GM18505 (cell line): ENCODE measurements around the gene RENBP.
A peak's percentile ranks its signal among the peaks of the same experiment; 100 is the strongest.

Experiments used
- ATAC-seq: cut with Tn5 transposase; IDR thresholded peaks from one replicate; pipeline ENCODE4 v1.9.1; 2021; ENCODE audit not compliant: unreplicated experiment
- POLR2A ChIP-seq: IDR thresholded peaks from 4 replicates; pipeline ENCODE4 v1.6.1; 2011; ENCODE audit warnings: borderline replicate concordance; ENCODE audit not compliant: insufficient read depth, insufficient read length; ENCODE audit errors: extremely low read depth

The RENBP gene

GRCh38 chrX:153931151-153931550, 13.3 kb downstream of the RENBP start:
- TF ChIP-seq POLR2A = no peak
- ATAC-seq = no peak

GRCh38 chrX:153930011-153930910, 14.2 kb downstream of the RENBP start:
- no peak for TF ChIP-seq POLR2A
- ATAC-seq = no peak

GRCh38 chrX:153929576-153929975, 14.9 kb downstream of the RENBP start:
- ATAC-seq = no peak
- TF ChIP-seq POLR2A = no peak

- TF ChIP-seq POLR2A = no peak
- ATAC-seq = no peak
Measured at GRCh38 chrX:153928846-153929245, 15.6 kb downstream of the RENBP start.

- peak; percentile 81 for ATAC-seq
- TF ChIP-seq POLR2A = peak; percentile 68
Measured at GRCh38 chrX:153927922-153928760, 16.3 kb downstream of the RENBP start.

GRCh38 chrX:153927672-153927921, 16.8 kb downstream of the RENBP start:
- ATAC-seq = no peak
- no peak for TF ChIP-seq POLR2A

GRCh38 chrX:153926858-153927671, 17.4 kb downstream of the RENBP start:
- no peak for TF ChIP-seq POLR2A
- peak; percentile 34 for ATAC-seq

- peak; percentile 63 for TF ChIP-seq POLR2A
- ATAC-seq = no peak
Measured at GRCh38 chrX:153926552-153926857, 17.9 kb downstream of the RENBP start.

GRCh38 chrX:153925739-153926551, 18.5 kb downstream of the RENBP start, which contains the start of gene ARHGAP4:
TSS of gene ARHGAP4 (minus strand) at chrX:153926264. CDS start at chrX:153926202, 62 bp downstream.
- peak; percentile 15 for TF ChIP-seq POLR2A
- ATAC-seq = no peak

GRCh38 chrX:153925387-153925738, 19.1 kb downstream of the RENBP start:
- ATAC-seq = no peak
- TF ChIP-seq POLR2A = peak; percentile 98

GRCh38 chrX:153924149-153924861, 20.1 kb downstream of the RENBP start:
- ATAC-seq = no peak
- TF ChIP-seq POLR2A = no peak
